Stimulated activated CD4-positive, alpha-beta T cell treated with anti-CD3 and anti-CD28 coated beads, TNF-alpha, amount 100 ng/mL, for 4 hours (primary cell): Measurements from ENCODE around the gene ORC5.

Source experiments
- DNase-seq, 3 experiments: peaks; one replicate each; pipeline ENCODE4 v3.0.0-alpha.2; 2020; ENCODE audit warnings: low read depth in 3 of 3

The ORC5 gene

DNA sequence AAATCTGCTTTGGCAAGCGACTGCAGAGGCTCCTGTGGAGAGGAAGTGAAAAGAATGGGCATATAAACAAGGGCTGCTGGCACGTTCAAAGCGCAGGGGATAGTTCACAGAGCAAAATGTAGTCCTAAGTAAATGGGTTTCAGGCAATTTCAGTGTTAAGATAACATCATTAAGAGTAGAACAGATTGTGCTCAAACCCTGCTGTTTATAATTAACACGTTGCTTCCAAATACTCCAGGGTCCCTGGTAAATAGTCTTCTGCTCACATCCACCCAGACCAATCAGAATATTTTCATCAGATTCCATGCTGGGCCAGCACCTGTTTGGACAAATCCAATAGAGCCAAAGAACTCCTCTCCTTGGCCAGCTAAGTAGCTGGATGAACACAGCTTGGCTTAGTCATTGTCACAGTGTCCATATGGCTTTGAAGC, 81.4 kb downstream of the ORC5 start:
- no peak for DNase-seq

DNA sequence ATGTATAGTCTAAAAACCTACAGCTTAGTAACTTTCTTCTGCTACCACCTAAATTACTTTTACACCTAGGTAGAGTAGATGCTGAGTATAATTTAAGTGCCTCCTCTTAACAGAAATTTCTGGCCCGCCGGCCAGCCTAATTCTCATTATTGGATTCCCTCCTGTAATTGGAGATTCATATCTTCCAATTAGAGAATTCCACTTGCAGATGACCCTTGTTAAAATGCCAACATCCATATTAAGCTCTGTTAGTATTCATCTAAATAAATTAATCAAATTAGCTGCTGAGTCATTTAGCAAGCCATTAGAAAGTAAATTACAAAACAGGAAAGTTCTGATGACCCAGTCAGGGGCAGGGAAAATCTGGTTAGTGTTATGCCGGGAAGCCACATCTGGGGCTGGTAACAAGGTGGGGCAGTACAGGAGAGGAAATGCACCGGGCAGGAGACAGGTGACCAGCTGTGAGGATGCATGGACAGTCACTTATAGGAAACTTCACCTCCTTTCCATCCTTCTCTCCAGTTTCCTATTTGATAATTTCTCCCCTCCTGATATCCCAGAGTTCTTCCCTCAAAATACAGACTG, 82.8 kb downstream of the ORC5 start:
- DNase-seq, result no peak

DNA sequence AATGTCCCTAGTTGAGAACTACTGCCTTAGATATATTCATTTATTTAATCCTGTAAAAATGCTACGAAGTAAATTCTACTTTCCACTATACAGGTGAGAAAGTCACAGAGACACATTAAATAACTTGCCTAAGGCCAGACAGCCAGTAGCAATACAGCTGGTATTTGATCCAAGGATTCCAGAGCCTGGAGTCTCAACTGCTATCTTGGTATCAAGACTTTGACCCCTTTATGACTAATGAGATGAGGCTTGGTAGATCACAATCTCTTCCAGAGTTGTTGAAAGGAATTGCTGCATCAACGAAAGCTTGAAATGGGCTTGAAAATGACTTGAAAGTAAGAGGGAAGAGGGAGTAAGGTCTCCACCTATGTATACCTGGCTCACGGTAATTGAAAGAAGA, 83.3 kb downstream of the ORC5 start:
- no peak for DNase-seq

DNA sequence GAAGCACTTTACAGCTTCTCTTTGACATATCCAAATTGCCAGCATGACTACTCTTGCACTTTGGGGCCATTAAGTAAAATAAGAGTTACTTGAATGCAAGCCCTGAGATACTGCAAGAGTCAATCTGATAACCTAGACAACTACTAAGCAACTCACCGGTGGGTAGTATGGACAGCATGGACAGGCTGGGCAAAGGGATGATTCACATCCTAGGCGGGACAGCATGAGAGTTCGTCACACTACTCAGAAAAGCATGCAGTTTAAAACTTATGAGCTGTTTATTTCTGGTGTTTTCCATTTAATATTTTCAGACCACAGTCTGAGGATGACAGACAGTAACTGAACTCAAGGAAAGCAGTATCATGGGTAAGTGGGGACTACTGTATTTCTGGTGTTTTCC, 84.0 kb downstream of the ORC5 start:
- DNase-seq, result no peak

DNA sequence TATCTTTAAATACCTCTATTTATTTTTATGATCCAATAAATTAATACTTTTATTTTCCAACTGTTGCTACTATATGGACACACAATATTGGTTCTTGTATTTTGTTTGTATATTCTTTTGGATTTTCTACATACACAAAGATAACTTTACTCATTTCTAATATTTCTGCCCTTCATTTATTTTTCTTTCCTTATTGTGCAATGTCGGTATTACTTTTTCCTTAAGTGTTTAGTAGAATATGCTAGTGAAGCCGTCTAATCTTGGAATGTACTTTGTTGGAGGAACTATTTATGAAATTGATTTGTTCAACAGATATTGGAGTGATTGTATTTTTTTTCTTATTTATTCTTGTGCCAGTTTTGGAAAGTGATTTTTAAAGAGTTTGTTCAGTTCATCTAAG, 94.0 kb downstream of the ORC5 start:
- DNase-seq, result no peak

DNA sequence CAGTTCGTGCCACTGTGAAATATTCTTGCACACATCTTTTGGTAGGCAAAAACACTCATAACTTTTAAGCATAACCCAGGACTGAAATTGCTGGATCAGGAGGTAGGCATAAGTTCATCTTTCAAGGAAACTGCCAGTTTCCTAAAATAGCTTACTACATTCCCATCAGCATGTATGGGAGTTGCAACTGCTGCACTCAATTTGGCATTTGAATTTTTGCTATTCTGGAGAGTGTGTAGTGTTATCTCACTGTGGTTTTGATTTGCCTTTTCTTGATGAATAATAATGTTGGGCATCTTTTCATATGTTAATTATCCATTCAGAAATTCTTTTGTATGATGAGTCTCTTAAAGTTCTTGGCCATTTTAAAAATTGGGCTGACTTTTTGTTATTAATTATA, 95.2 kb downstream of the ORC5 start:
- no peak for DNase-seq

DNA sequence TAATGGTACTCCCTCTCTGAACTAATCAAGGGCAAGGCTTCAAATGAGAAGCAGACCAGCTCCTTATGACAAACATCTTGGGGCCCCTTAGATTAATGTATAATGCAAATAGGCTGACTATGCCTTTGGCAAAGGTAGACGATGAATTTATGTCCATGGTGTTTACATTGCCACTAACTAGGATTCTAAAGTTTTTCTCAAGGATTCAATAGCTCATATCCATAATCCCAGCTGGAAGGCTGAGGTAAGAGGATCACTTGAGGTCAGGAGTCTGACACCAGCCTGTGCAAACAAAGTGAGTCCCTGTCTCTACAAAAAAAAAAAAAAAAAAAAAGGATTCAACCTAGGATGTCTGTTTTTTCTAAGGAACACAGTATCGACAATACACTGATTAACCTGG, 96.5 kb downstream of the ORC5 start:
- no peak for DNase-seq

DNA sequence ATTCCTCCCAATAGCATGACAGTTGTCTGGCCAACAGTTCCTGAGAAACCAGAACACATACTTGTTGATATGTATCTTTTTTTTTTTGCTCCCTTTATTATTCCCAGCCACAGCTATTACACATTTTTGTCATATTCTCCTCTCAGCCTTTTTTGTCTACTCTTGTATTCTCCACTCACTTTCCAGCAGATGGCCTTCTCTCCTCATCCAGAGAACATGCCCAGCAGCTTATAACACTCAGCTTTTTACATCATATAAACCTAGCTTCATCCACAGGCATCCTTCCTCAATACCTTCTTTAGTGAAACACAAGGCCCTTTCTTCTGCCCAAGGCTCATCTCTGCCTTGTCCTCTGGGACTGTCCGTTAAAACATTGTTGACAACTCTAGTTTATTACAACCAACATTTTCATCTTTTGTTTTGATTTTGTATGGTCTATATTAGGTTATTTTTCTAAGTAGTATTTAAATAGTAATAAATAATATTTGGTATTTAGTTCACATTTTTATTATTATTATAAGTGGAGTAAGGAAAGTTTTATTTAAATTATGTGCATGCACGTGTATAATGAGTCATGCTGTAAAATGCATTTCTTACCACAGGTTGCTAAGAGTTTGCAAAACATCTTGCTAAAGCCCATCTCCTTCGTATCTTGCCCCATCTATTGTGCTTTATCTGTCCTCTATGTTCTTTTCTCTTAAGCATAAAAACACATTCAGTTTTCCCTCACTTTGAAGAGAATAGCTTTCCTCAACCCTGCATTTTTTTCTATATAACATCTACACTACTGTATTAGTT, 101.5 kb downstream of the ORC5 start:
- DNase-seq, result no peak

DNA sequence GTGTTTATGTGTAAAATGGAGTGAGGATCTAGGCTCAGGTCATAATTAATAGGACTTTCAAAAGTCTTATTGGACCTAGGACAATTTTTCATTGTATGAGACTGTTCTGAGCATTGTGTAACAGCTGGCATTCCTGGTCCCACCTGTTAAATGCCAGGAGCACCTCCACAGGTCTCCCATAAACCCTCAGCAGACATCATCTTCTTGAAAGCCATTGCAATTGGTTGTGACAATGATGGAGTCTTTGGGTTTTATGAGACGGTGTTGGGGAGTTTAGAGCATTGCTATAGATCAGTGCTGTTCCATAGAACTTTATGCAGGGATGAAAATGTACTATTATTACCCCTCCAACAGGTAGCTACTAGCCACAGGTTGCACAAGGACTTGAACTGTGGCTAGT, 108.9 kb downstream of the ORC5 start:
- DNase-seq, result no peak

DNA sequence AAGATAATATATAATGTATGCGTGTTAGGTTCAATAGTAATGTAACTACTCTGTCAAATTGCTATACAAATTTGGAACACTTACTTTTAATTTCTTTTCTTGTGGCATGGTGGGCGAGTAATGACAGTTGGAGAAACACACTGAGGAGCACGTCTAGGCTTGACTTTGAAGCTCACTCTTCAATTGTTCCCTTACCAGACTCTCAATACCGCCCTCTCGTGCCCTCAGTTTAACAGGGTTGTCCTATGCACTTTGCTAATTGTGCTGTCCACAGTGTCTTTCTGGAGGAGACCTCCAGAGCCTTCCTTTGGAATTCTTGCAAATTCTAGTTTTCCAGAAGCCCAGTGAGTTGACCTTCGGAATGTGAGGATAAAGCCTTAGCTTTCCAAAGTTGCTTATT, 111.1 kb downstream of the ORC5 start:
- DNase-seq, result no peak

DNA sequence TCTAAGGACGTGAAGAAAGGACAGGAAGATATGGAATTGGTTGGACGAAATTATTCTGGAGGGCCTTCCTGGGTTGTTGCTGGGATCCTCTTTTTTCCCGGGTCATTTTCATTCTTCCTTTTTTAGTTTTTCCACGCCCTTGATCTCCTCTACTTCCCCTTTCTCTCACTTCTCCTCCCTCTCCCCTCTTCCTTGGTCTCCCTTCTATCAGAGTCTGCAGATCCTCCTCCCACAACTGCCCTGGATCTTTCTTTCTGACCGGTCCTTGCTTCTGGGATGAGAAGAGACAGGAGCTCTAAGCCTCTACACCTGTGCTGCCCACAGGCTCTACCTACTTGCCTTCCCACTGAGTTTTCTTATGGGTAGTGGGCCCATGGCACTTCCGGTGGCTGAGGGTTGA, 114.7 kb downstream of the ORC5 start:
- DNase-seq, result no peak

DNA sequence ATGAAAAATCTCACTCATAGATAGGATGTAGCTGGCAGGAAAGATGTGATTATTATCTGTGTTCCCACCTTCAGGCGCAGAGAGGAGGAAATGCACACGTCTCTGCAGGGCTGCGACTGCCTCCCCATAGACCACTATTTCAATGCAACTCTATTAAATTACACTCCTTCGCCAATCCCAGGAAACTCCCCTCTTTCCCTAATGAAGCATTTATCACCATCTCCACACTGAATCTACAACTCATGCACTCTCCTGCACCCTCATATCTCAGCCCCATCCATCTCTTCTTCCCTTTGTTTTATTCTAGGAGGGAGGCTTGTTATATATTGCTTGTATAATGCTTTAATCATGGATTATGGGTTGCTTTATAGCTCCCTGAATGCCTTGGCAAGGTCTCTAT, 116.6 kb downstream of the ORC5 start:
- DNase-seq, result no peak

DNA sequence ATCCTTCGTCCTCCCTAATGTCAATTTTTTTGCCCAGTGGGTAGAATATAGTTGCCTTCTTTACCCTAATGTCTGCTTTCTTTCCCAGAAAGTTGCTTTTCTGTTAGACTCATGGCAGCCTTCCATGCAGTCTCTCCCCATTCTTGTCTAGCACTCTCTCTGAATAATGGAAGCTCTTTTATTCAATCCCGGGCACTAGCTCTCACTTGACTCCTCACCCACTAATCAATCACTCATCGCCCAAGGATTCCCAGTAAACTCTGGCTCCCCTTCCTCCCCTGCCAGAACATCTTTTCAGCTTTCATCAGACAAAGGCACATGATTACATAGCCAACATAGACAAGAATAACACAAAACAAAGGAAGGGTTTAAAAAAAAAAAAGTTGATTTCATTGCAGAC, 118.2 kb downstream of the ORC5 start:
- no peak for DNase-seq

DNA sequence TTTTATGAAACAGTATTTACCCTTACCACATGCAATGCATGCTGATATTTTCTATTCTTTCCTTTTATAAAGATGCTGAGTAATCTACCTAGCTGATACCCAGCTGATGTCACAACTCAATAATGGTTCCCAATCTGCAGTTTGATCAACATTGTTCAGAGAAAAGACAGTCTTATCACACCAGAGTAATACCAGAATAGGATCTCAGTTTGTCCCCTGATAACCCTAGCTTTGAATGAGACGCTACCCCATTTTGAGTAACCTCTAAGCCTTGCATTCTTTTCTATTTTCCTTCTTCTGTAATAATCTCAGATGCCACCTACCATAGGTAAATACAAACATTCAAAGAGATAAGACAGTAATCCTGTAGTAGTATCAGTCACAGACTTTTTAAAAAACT, 118.8 kb downstream of the ORC5 start:
- DNase-seq, result no peak
